PC-3 (cell line): ENCODE measurements around the gene TARDBP. TPM values are rescaled to one million over a fixed set of nuclear protein-coding genes. Genes with fewer than 3 reads are reported as not detected.

Experiments
- ATAC-seq: fragments of 200-7000 bp; cut with Tn5 transposase; 2 replicates; pipeline ENCODE4 v1.9.1; 2020; ENCODE audit warnings: mild to moderate bottlenecking, moderate library complexity
- BruUV-seq: library from RNA; stranded (reverse); fragments of 400-500 nt; replicated peaks from 2 replicates; lab custom pipeline; 2021; lab: Mats Ljungman, UMichigan
- CTCF ChIA-PET: fragments of 300-600 bp; sonication (Branson Sonifier 250); formaldehyde crosslinking; loops from one replicate; lab custom pipeline; 2022; ENCODE audit warnings: antibody characterized with exemption; lab: Charles Lee
- POLR2A ChIA-PET: fragments of 300-600 bp; sonication (Branson Sonifier 250); formaldehyde crosslinking; loops from one replicate; lab custom pipeline; 2022; ENCODE audit warnings: antibody characterized with exemption; ENCODE audit not compliant: unreplicated experiment; lab: Charles Lee
- DNase-seq: peaks from one replicate; pipeline ENCODE4 v3.0.0-alpha.2; 2015
- H2AFZ ChIP-seq: fragments of 300-600 bp; sonication (generic); 2 replicates; pipeline ENCODE4 v1.6.0; 2016; ENCODE audit warnings: antibody characterized with exemption, low read length
- H3F3A ChIP-seq: fragments of 300-600 bp; sonication (generic); one replicate; pipeline ENCODE4 v1.6.0; 2017; ENCODE audit warnings: antibody characterized with exemption, low read length, control low read depth, mild to moderate bottlenecking; ENCODE audit not compliant: unreplicated experiment
- H3K27ac ChIP-seq: fragments of 300-600 bp; sonication (generic); 2 replicates; pipeline ENCODE4 v1.5.1; 2016; ENCODE audit warnings: mild to moderate bottlenecking, low read length
- H3K27me3 ChIP-seq: fragments of 300-600 bp; sonication (generic); 2 replicates; pipeline ENCODE4 v1.6.1; 2016; ENCODE audit warnings: low read length, mixed read lengths
- H3K36me3 ChIP-seq: fragments of 300-600 bp; sonication (generic); 2 replicates; pipeline ENCODE4 v1.6.1; 2016; ENCODE audit warnings: low read depth, mixed run types, low read length, mixed read lengths
- H3K4me1 ChIP-seq: fragments of 300-600 bp; sonication (generic); 2 replicates; pipeline ENCODE4 v1.5.1; 2016; ENCODE audit warnings: low read length; ENCODE audit not compliant: insufficient read depth
- H3K4me2 ChIP-seq: fragments of 300-600 bp; sonication (generic); 2 replicates; pipeline ENCODE4 v1.6.0; 2016; ENCODE audit warnings: low read length
- H3K4me3 ChIP-seq: fragments of 300-600 bp; sonication (generic); 2 replicates; pipeline ENCODE4 v1.5.1; 2016; ENCODE audit warnings: mild to moderate bottlenecking, low read length, mixed read lengths
- H3K79me2 ChIP-seq: fragments of 300-600 bp; sonication (generic); 2 replicates; pipeline ENCODE4 v1.6.1; 2017; ENCODE audit warnings: low read length, mixed read lengths
- H3K9ac ChIP-seq: fragments of 300-600 bp; sonication (generic); 2 replicates; pipeline ENCODE4 v1.6.0; 2016; ENCODE audit warnings: mild to moderate bottlenecking, low read length
- H3K9me2 ChIP-seq: fragments of 300-600 bp; sonication (generic); replicated peaks from 2 replicates; pipeline ENCODE4 v1.6.1; 2016; ENCODE audit warnings: mixed run types, low read length, mixed read lengths
- H3K9me3 ChIP-seq: fragments of 300-600 bp; sonication (generic); 2 replicates; pipeline ENCODE4 v1.6.1; 2016; ENCODE audit warnings: low read length, mixed read lengths
- H4K20me1 ChIP-seq: fragments of 300-600 bp; sonication (generic); 2 replicates; pipeline ENCODE4 v1.6.1; 2016; ENCODE audit warnings: low read length, mixed read lengths
- EZH2 ChIP-seq: fragments of 300-600 bp; sonication (generic); IDR thresholded peaks from one replicate; pipeline ENCODE4 v1.6.1; 2017; ENCODE audit warnings: antibody characterized with exemption, mild to moderate bottlenecking, low read length; ENCODE audit not compliant: unreplicated experiment
- EZH2phosphoT487 ChIP-seq: fragments of 300-600 bp; sonication (generic); IDR thresholded peaks from 2 replicates; pipeline ENCODE4 v1.6.1; 2018; ENCODE audit warnings: mild to moderate bottlenecking, antibody characterized with exemption, low read length, borderline replicate concordance
- intact Hi-C: fragments of 100-400 bp; cut with micrococcal nuclease; formaldehyde crosslinking; loops from 2 replicates; pipeline ENCODE4 v1.9.0; 2023
- total RNA-seq: library from RNA; depleted of rRNA; stranded (reverse); fragments of >200 nt; gene quantifications from 2 replicates; pipeline ENCODE4 v1.2.3, GENCODE V29; 2014
- TF ChIP-seq, protein P1 (sequence below): fragments of 300-600 bp; sonication (generic); conservative IDR thresholded peaks from 2 replicates; pipeline ENCODE4 v1.5.1; 2017; ENCODE audit warnings: antibody characterized with exemption, low read depth, mild to moderate bottlenecking, low read length

TARDBP gene
- total RNA-seq, 1 experiment from 2014 or later, result 78.5 TPM

DNA sequence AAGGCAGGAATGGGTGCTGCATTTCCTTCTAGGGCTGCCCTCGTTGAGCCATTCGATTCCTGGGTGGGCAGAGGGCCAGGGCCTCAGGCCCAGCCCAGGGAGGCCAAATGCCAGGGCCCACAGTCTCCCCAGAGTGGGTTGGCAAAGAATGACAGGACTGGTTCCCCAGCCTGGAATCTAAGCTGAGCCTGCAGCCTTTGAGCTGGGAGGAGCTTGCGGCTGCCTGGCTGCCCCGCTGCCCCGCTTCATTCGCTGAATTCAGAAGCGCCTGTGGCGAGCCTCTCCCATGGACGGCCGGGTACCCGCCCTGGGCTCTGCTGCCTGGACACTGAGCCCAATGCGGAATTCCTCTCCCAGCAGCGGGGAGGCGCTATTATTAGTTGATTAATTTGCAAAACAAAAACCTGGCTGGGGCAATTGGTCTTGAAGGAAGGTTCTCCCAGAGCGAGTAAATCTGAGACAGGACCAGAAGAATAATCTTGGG lies 32.3 kb upstream of the TARDBP start:
- Histone ChIP-seq H3K9me2 (no peaks in the 10 kb centered on the region), H3F3A (no peaks in the 10 kb centered on the region), H3K4me1 (peaks cover 14% of the 10 kb centered on the region; the same call in 1 of the 2 replicates), H3K27ac (no peak overlapping the region), H3K27me3 (no peaks in the 10 kb centered on the region), H3K4me3 (peak overlapping the region; percentile 56), H3K9me3 (no peaks in the 10 kb centered on the region), H3K4me2 (peak overlapping the region; percentile 79), H3K79me2 (no peaks in the 10 kb centered on the region), H4K20me1 (no peaks in the 10 kb centered on the region), H2AFZ (peak overlapping the region; percentile 72), H3K9ac (no peak overlapping the region), H3K36me3 (no peaks in the 10 kb centered on the region)
- ChIA-PET CTCF (interaction anchor here (0.6 kb wide), 1 partner anchor 1638 kb away, joined by 4 read pairs; the partner anchor contains the start of gene DHRS3), POLR2A (no interaction called here)
- intact Hi-C loops, result no loop called here
- DNase-seq (peak; percentile 76), ATAC-seq (peak; percentile 94)
- no TSS peak for BruUV-seq
- TF ChIP-seq EZH2phosphoT487 (no peak), EZH2 (no peak)
- TF ChIP-seq, protein P1, sequence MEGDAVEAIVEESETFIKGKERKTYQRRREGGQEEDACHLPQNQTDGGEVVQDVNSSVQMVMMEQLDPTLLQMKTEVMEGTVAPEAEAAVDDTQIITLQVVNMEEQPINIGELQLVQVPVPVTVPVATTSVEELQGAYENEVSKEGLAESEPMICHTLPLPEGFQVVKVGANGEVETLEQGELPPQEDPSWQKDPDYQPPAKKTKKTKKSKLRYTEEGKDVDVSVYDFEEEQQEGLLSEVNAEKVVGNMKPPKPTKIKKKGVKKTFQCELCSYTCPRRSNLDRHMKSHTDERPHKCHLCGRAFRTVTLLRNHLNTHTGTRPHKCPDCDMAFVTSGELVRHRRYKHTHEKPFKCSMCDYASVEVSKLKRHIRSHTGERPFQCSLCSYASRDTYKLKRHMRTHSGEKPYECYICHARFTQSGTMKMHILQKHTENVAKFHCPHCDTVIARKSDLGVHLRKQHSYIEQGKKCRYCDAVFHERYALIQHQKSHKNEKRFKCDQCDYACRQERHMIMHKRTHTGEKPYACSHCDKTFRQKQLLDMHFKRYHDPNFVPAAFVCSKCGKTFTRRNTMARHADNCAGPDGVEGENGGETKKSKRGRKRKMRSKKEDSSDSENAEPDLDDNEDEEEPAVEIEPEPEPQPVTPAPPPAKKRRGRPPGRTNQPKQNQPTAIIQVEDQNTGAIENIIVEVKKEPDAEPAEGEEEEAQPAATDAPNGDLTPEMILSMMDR, result peak; percentile 65

DNA sequence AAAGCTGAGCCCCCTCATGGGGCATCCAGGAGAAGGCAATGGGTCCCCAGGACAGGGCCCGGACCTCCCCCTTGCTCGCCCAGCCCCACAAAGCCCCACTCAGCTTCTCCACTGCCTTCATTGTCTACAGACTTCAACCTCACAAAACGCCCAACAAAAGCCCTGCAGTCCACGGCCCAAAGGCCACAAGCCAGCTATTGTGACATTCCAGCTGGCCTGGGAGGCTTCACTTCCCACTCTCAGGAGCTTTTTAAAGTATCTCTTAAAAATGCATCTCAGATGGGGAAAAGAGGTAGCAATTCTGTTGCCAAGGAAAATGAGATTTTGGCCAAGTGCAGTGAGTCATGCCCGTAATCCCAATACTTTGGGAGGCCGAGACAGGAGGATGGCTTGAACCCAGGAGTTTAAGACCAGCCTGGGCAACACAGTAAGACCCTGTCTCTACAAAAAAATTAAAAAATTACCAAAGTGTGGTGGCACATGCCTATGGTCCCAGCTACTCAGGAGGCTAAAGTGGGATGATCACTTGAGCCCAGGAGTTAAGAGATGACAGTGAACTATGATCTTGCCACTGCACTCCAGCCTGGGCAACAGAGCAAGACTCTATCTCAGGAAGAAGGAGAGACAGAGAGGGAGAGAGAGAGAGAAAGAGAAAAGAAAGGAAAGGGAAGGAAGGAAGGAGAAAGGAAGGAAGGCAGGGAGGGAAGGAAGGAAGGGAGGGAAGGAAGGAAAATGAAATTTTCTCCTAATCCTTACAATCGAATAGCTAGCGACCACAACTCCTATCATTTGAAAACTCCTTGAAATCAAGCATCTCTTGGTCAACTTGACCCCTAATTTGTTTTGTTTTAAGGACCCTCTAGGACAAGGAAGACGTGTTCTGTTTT lies 31.4 kb upstream of the TARDBP start:
- Histone ChIP-seq H3K27me3 (no peaks in the 10 kb centered on the region), H2AFZ (peak overlapping the region; percentile 72; the same call in 1 of the 2 replicates), H3K4me1 (peaks cover 7% of the 10 kb centered on the region; the same call in 1 of the 2 replicates), H3K36me3 (no peaks in the 10 kb centered on the region), H3K9me2 (no peaks in the 10 kb centered on the region), H3K9me3 (no peaks in the 10 kb centered on the region), H3K79me2 (no peaks in the 10 kb centered on the region), H3K4me3 (peak overlapping the region; percentile 56; the same call in 1 of the 2 replicates), H3K9ac (no peak overlapping the region), H3K27ac (no peak overlapping the region), H3F3A (no peaks in the 10 kb centered on the region), H4K20me1 (no peaks in the 10 kb centered on the region), H3K4me2 (peak overlapping the region; percentile 79)
- DNase-seq (no peak), ATAC-seq (no peak)
- TF ChIP-seq, protein P1, result no peak
- TF ChIP-seq EZH2 (no peak), EZH2phosphoT487 (no peak)
- intact Hi-C loops, result no loop called here
- POLR2A ChIA-PET, result interaction anchor here (0.5 kb wide), 1 partner anchor 49 kb away, joined by 4 read pairs; no protein-coding TSS in a partner anchor
- BruUV-seq, result no TSS peak
- CTCF ChIA-PET, result no interaction called here
